Liver (tissue), 3 donors: ENCODE measurements around the gene GPC3.

Source experiments
- REST ChIP-seq: IDR thresholded peaks from 2 replicates; pipeline ENCODE4 v1.6.1; 2016; ENCODE audit warnings: antibody characterized with exemption, mild to moderate bottlenecking
- RXRA ChIP-seq, 2 donors: IDR thresholded peaks; 2 replicates each; pipeline ENCODE4 v1.6.1; 2017 to 2018; ENCODE audit warnings: antibody characterized with exemption in 2 of 2, mild to moderate bottlenecking in 1 of 2
- TF ChIP-seq, protein P1 (sequence below): fragments of 150-350 bp; IDR thresholded peaks from 2 replicates; pipeline ENCODE4 v1.5.1; 2017; ENCODE audit warnings: improper control_type of control experiment, low read depth, low read length; ENCODE audit not compliant: missing input control
- donor health status: healthy.
- donor health status: healthy.

- TF ChIP-seq, protein P1, sequence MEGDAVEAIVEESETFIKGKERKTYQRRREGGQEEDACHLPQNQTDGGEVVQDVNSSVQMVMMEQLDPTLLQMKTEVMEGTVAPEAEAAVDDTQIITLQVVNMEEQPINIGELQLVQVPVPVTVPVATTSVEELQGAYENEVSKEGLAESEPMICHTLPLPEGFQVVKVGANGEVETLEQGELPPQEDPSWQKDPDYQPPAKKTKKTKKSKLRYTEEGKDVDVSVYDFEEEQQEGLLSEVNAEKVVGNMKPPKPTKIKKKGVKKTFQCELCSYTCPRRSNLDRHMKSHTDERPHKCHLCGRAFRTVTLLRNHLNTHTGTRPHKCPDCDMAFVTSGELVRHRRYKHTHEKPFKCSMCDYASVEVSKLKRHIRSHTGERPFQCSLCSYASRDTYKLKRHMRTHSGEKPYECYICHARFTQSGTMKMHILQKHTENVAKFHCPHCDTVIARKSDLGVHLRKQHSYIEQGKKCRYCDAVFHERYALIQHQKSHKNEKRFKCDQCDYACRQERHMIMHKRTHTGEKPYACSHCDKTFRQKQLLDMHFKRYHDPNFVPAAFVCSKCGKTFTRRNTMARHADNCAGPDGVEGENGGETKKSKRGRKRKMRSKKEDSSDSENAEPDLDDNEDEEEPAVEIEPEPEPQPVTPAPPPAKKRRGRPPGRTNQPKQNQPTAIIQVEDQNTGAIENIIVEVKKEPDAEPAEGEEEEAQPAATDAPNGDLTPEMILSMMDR: no peak
- TF ChIP-seq RXRA (IDR thresholded peaks at IDR 0.05): no peak
- no peak for TF ChIP-seq REST
Observed at GRCh38 chrX:133513123-133513522, 472.3 kb downstream of the GPC3 start.
